Mucosa of gallbladder (tissue), 1 donor: ENCODE data around the gene C16orf74. TPM values are rescaled to one million over a fixed set of nuclear protein-coding genes. Genes with fewer than 3 reads are reported as not detected.

Source experiments
- DNase-seq: peaks from one replicate; pipeline ENCODE4 v3.0.0-alpha.2; 2020; ENCODE audit warnings: low spot score
- total RNA-seq: library from RNA; stranded (reverse); gene quantifications from one replicate; pipeline ENCODE4 v1.2.1, GENCODE V29; 2021
- donor health status: DM: no; HTN: no; CAD: no.

C16orf74 gene
- total RNA-seq, 1 donor from 2014 or later = 0.83 TPM

GRCh38 chr16:85695196-85696128 is 55.4 kb downstream of the C16orf74 start:
- DNase-seq = no peak

GRCh38 chr16:85690469-85691064 is 60.3 kb downstream of the C16orf74 start:
- DNase-seq = no peak

GRCh38 chr16:85689950-85690320 is 61.0 kb downstream of the C16orf74 start:
- DNase-seq = no peak

GRCh38 chr16:85689285-85689949 is 61.5 kb downstream of the C16orf74 start:
- DNase-seq = no peak

- DNase-seq = peak; percentile 92
These were observed 62.2 kb downstream of the C16orf74 start, which contains the start of gene GINS2 for GRCh38 chr16:85688586-85689284. Gene GINS2, minus strand, starts transcription at chr16:85688954. Its CDS starts 56 bp downstream, at chr16:85688898.

GRCh38 chr16:85687651-85688471 is 63.0 kb downstream of the C16orf74 start:
- DNase-seq = no peak

- no peak for DNase-seq
These were observed 63.8 kb downstream of the C16orf74 start for GRCh38 chr16:85686912-85687591.

- DNase-seq = no peak
These were observed 65.6 kb downstream of the C16orf74 start for GRCh38 chr16:85685251-85685650.

- no peak for DNase-seq
These were observed 67.5 kb downstream of the C16orf74 start for GRCh38 chr16:85683363-85683762.

- no peak for DNase-seq
These were observed 68.4 kb downstream of the C16orf74 start for GRCh38 chr16:85682516-85682915.

GRCh38 chr16:85681255-85681654 is 69.6 kb downstream of the C16orf74 start:
- DNase-seq = no peak

- no peak for DNase-seq
These were observed 70.4 kb downstream of the C16orf74 start for GRCh38 chr16:85680352-85680944.

- no peak for DNase-seq
These were observed 71.0 kb downstream of the C16orf74 start for GRCh38 chr16:85679870-85680269.

GRCh38 chr16:85678821-85679220 is 72.1 kb downstream of the C16orf74 start:
- DNase-seq = no peak

- no peak for DNase-seq
These were observed 72.9 kb downstream of the C16orf74 start for GRCh38 chr16:85678016-85678415.

- no peak for DNase-seq
These were observed 73.4 kb downstream of the C16orf74 start for GRCh38 chr16:85677383-85677967.

GRCh38 chr16:85676466-85676865 is 74.4 kb downstream of the C16orf74 start:
- DNase-seq = no peak

GRCh38 chr16:85675251-85675874 is 75.5 kb downstream of the C16orf74 start:
- no peak for DNase-seq

- DNase-seq = no peak
These were observed 76.1 kb downstream of the C16orf74 start for GRCh38 chr16:85674828-85675227.
